Adrenal gland (tissue), 12 donors: ENCODE data around the gene GMIP. TPM values are rescaled to one million over a fixed set of nuclear protein-coding genes. Genes with fewer than 3 reads are reported as not detected.

Experiments
- DNase-seq, 7 donors: peaks; one replicate each; pipeline ENCODE4 v3.0.0-alpha.2; 2019 to 2020
- H3K27ac ChIP-seq, 5 donors: fragments of 200-600 bp; sonication (generic) in 4 of 5; 1 replicate in 3 of 5; 2 replicates in 2 of 5; pipeline versions ENCODE4 v1.5.1 to v1.8.0; 2016 to 2020; ENCODE audit warnings: mild to moderate bottlenecking in 1 of 5
- H3K27me3 ChIP-seq: fragments of 200-600 bp; 2 replicates; pipeline ENCODE4 v1.8.0; 2021
- H3K36me3 ChIP-seq, 2 donors: fragments of 200-600 bp; replicated peaks in 1 of 2; 1 replicate in 1 of 2; 2 replicates in 1 of 2; pipeline versions ENCODE4 v1.5.1 to v1.8.0; 2018 to 2022
- H3K4me1 ChIP-seq, 2 donors: fragments of 200-600 bp; replicated peaks in 1 of 2; 1 replicate in 1 of 2; 2 replicates in 1 of 2; pipeline versions ENCODE4 v1.5.1 to v1.8.0; 2018 to 2021
- H3K4me3 ChIP-seq, 4 donors: fragments of 200-600 bp; sonication (generic) in 3 of 4; one replicate each; pipeline ENCODE4 v1.5.1; 2016 to 2018
- H3K9me3 ChIP-seq, 3 donors: fragments of 200-600 bp; sonication (generic) in 1 of 3; replicated peaks in 1 of 3; 1 replicate in 2 of 3; 2 replicates in 1 of 3; pipeline versions ENCODE4 v1.5.1 to v1.8.0; 2016 to 2021
- CTCF ChIP-seq, 6 experiments: fragments of 450-650 bp in 4 of 6; fragments of 200-600 bp in 2 of 6; sonication (generic) in 1 of 6; IDR thresholded peaks; 1 replicate in 5 of 6; 2 replicates in 1 of 6; pipeline versions ENCODE4 v1.5.1 to v1.8.0; 2016 to 2021; ENCODE audit warnings: antibody characterized with exemption in 6 of 6, mild to moderate bottlenecking in 2 of 6, moderate library complexity in 1 of 6
- POLR2A ChIP-seq, 2 donors: fragments of 450-650 bp; IDR thresholded peaks; one replicate each; pipeline ENCODE4 v1.6.1; 2017; ENCODE audit warnings: antibody characterized with exemption in 2 of 2, mild to moderate bottlenecking in 2 of 2, moderate library complexity in 1 of 2
- WGBS, 4 donors: extraction: QIAGEN DNeasy Blood & Tissue Kit in 2 of 4; methylation state at CpG; one replicate each; pipeline versions ENCODE4 v1.1.5 to v1.1.7; 2013 to 2017; 5-methylcytosine and 5-hydroxymethylcytosine counted together
- intact Hi-C, 2 donors: fragments of 100-400 bp; cut with DNase I; formaldehyde crosslinking; loops; one replicate each; pipeline versions ENCODE4 v1.14.1 to v1.15.0; 2022 to 2023
- polyA plus RNA-seq, 3 donors: library from polyadenylated mRNA; stranded (reverse); fragments of 200-250 nt in 2 of 3; fragments of 350-450 nt in 1 of 3; fragmentation: Illumina TruSeq in 1 of 3; extraction: RNeasy Lipid Tissue Mini Kit (QIAGEN cat#74804) in 1 of 3; gene quantifications; one replicate each; pipeline ENCODE4 v1.2.3, GENCODE V29; 2013 to 2014
- total RNA-seq, 9 donors: library from RNA; depleted of rRNA in 4 of 9; stranded (reverse); fragments of >200 nt in 4 of 9; fragments of 120-200 nt in 1 of 9; fragmentation: NEBNext Ultra II Directional in 1 of 9; extraction: Animal tissue kit (Norgen Biotek cat#: 25700) in 1 of 9; gene quantifications; one replicate each; pipeline versions ENCODE4 v1.1.0 to v1.2.4, GENCODE V29; 2013 to 2023
- donor health status: healthy with polysubstance abuse.
- donor health status: Bipolar disorder and iron deficiency.
- donor health status: DM: yes; HTN: yes; CAD: no.
- donor health status: DM: no; HTN: no; CAD: no.
- donor health status: DM: no; HTN: no; CAD: no.
- donor health status: DM: yes; HTN: yes; CAD: no.

GMIP gene
- total and polyA plus RNA-seq, 12 donors: 0.44 to 17.0 (median 9.6) TPM

DNA sequence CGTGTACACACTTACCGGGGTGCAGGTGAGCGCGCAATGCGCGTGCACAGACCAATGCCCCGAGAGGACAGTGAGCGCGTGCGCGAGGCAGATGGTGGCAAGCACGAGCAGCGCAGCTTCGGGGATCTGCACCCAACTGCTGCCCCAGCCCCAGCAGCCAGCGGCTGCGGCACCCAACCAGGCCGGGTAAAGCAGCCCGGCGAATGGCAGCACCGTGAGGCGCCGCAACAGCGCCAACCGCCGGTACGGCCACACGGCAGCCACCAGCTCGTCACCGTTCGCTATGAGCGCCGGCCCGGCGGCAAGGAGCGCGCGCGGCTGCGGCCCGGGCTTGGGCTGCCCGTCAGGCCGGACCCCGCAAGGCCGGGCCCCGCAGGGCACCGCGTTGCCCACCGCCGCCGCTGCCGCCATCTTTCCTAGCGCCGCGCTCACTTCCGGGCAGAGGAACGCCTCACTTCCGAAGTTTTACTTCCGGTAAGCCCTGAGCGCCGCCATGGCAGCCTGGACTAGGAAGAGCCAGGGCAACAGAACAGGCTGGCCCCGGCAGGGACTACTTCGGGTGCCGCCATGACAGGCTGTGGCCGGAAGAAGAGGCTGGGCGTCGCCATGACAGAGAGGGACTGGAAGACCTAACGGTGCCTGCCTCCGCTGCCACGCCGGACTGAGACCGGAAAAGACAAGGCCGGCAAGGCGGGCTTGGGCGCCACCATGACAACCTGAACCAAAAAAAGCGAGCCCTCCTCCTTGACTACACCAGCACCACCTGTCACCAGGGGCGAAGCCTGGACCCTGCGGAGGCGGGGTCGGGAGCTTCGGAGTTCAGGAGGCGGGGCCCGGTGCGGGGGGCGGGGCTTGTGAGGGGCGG lies 20.0 kb upstream of the GMIP start, which contains the start of gene ATP13A1:
ATP13A1 (minus strand) TSS at position 421 of the 865 bp plus-strand sequence; CDS start at position 411, 10 bp downstream.
- WGBS, 4 donors: 0 to 1% (median 0%) methylated on average over 14 to 85 of the region's 85 CpGs
- peaks cover 12 to 22% of the 10 kb centered on the region in 2 donors for H3K4me1 ChIP-seq
- no peaks in the 10 kb centered on the region for H3K9me3 ChIP-seq
- TF ChIP-seq CTCF (IDR thresholded peaks at IDR 0.05) (peak in 1 of 6 experiments; percentile 28), POLR2A (IDR thresholded peaks at IDR 0.05) (peak; percentile 75 to 87)
- intact Hi-C loops: no loop called here
- H3K36me3 ChIP-seq: peaks cover 0 to 13% of the 10 kb centered on the region in 2 donors
- no peaks in the 10 kb centered on the region for H3K27me3 ChIP-seq
- peak within 1 kb of the TSS; percentile 47 to 95 (median 93) for H3K27ac ChIP-seq
- H3K4me3 ChIP-seq: peak within 1 kb of the TSS; percentile 70 to 92 (median 80)
- peak; percentile 93 to 99 (median 97) for DNase-seq

DNA sequence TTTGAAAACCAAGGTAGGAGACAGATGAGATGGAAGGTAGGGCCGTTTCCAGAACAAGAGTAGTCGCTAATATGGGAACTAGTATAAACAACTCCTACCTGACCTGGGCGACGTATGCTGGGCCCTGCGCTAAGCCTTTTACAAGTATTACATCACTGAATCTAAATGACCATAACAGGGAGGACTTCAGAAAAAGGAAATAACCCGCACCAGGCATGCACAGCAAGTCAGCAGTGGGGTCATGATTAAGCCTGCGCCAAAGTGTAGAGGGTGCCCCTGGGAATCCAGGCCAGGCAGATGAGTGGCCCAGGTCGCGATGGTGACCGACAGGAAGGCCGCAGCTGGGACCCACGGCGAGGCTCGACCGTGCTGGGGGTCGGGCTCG lies 19.4 kb upstream of the GMIP start:
- TF ChIP-seq POLR2A (IDR thresholded peaks at IDR 0.05): no peak
- no peak for TF ChIP-seq CTCF (IDR thresholded peaks at IDR 0.05)
- peaks cover 0 to 20% of the 10 kb centered on the region in 2 donors for H3K36me3 ChIP-seq
- WGBS, 4 donors: 6 to 19% (median 11%) methylated on average over 7 to 17 of the region's 17 CpGs
- intact Hi-C loops: no loop called here
- no peaks in the 10 kb centered on the region for H3K27me3 ChIP-seq
- H3K4me1 ChIP-seq: peaks cover 12 to 22% of the 10 kb centered on the region in 2 donors
- peak overlapping the region; percentile 70 to 92 (median 80) for H3K4me3 ChIP-seq
- peak overlapping the region in 4 of 5 donors; percentile 90 to 95 (median 93) for H3K27ac ChIP-seq
- H3K9me3 ChIP-seq: no peaks in the 10 kb centered on the region
- peak in 2 of 7 donors; percentile 16 to 37 for DNase-seq

GRCh38 chr19:19662344-19662743 lies 18.9 kb upstream of the GMIP start:
- peaks cover 0 to 25% of the 10 kb centered on the region in 2 donors for H3K36me3 ChIP-seq
- peak overlapping the region in 1 of 4 donors; percentile 86 for H3K4me3 ChIP-seq
- H3K27me3 ChIP-seq: no peaks in the 10 kb centered on the region
- WGBS, 4 donors: 62 to 74% (median 67%) methylated on average over 8 of the region's 8 CpGs
- peak overlapping the region in 1 of 5 donors; percentile 22 for H3K27ac ChIP-seq
- intact Hi-C loops: no loop called here
- peaks cover 12 to 22% of the 10 kb centered on the region in 2 donors for H3K4me1 ChIP-seq
- no peaks in the 10 kb centered on the region for H3K9me3 ChIP-seq
- peak in 1 of 7 donors; percentile 20 for DNase-seq
- TF ChIP-seq CTCF (IDR thresholded peaks at IDR 0.05) (no peak), POLR2A (IDR thresholded peaks at IDR 0.05) (no peak)

DNA sequence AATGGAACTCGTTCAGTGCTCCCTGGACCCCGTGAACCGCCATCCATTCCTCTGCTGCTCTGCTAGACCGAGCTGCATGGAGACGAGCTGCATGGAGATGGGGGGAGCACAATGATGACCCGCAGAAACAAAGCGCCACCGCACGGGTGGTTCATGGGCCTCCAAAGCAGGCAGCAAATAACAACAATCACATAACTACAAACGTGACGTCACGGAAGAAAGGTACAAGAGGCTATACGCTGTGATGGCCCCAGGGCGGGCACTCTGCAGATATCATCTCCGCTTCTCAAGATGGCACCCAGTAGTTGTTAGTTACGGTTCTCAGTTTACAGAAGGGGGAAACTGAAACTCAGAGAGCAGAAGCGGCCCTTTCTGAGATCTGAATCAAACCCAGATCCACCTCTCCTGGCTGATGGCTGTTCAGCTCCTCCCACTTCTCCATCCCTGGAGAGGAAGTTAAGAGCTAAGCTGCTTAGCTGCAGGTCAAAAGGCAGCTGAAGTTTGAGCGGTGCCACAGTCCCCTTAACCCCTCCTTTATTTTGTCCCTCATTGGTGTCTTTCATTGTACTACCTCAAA lies 18.3 kb upstream of the GMIP start:
- Histone ChIP-seq H3K27ac (no peak overlapping the region), H3K9me3 (no peaks in the 10 kb centered on the region), H3K4me3 (no peak overlapping the region), H3K27me3 (no peaks in the 10 kb centered on the region), H3K4me1 (peaks cover 12 to 22% of the 10 kb centered on the region in 2 donors), H3K36me3 (peaks cover 0 to 31% of the 10 kb centered on the region in 2 donors)
- DNase-seq: no peak
- intact Hi-C loops: no loop called here
- no peak for TF ChIP-seq POLR2A (IDR thresholded peaks at IDR 0.05)
- no peak for TF ChIP-seq CTCF (IDR thresholded peaks at IDR 0.05)
- 71 to 78% (median 73%) methylated on average over 18 of the region's 18 CpGs for WGBS, 4 donors
